Effector memory CD4-positive, alpha-beta T cell (primary cell): ENCODE data around the gene TSGA10.
"Not testable (repeated sequence)": the region's sequence is repeated elsewhere in the genome, so short reads cannot be mapped to it uniquely, and the experiment has no call there.

ENCODE experiments used
- DNase-seq, 3 donors: peaks; one replicate each; pipeline ENCODE4 v3.0.0-alpha.2; 2020
- H3K27ac ChIP-seq: 2 replicates; pipeline ENCODE4 v1.7.0; 2013; ENCODE audit warnings: mild to moderate bottlenecking, low read length, moderate library complexity; ENCODE audit not compliant: insufficient read depth, poor library complexity, severe bottlenecking
- H3K27me3 ChIP-seq: replicated peaks from 2 replicates; pipeline ENCODE4 v1.7.0; 2013; ENCODE audit warnings: mild to moderate bottlenecking, low read length; ENCODE audit not compliant: insufficient read depth, control insufficient read depth, poor library complexity, severe bottlenecking
- H3K36me3 ChIP-seq: 2 replicates; pipeline ENCODE4 v1.7.0; 2013; ENCODE audit warnings: mild to moderate bottlenecking, low read length, moderate library complexity; ENCODE audit not compliant: control insufficient read depth, insufficient read depth
- H3K4me1 ChIP-seq: 2 replicates; pipeline ENCODE4 v1.7.0; 2013; ENCODE audit warnings: low read length, mild to moderate bottlenecking; ENCODE audit not compliant: control insufficient read depth, insufficient read depth, poor library complexity, severe bottlenecking
- H3K4me3 ChIP-seq: 2 replicates; pipeline ENCODE4 v1.7.0; 2013; ENCODE audit warnings: low read length, low read depth, mild to moderate bottlenecking; ENCODE audit not compliant: insufficient read depth, poor library complexity, severe bottlenecking
- H3K9me3 ChIP-seq: 2 replicates; pipeline ENCODE4 v1.7.0; 2013; ENCODE audit warnings: mild to moderate bottlenecking, low read length, moderate library complexity; ENCODE audit not compliant: control insufficient read depth

Gene TSGA10

DNA sequence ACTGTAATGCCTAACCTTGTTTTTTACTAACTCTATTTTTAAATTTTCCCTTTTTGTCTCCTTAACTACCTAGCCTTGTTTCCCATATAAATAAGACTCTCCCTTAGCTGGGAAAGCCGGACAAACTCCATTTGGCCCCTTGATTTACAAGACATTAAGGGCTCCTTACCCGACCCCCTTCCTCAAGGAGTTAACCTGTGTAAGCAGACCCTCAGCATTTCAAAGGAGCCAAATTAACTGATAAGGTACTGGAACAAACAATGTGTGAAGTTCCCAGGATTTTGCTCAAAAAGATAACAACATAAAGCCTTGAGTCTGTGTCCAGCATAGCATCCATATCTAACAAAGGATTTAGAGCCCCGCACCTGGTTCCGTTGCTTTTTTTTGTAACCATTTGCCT is 72.9 kb downstream of the TSGA10 start:
- Histone ChIP-seq H3K27ac (no peak overlapping the region), H3K9me3 (no peaks in the 10 kb centered on the region), H3K27me3 (no peaks in the 10 kb centered on the region)

DNA sequence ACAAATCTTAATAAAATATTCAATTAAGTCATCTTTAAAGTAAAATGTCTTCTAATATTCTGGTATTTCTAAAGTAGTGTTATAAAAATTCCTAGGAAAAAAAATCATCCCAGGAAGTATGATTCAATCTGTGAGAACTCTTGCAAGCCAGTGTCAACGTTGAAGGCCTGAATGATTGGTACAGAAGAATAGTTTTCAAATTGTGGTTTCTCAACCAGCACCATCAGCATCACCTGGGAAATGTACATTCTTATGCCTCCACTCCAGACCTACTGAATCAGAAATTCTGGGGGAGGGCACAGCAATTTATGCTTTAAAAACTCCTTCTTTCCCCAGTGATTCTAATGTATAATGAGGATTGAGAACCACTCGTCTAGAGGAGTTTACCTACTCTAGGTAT is 75.5 kb downstream of the TSGA10 start:
- H3K4me3 ChIP-seq: no peak overlapping the region
- H3K4me1 ChIP-seq: no peaks in the 10 kb centered on the region
- no peaks in the 10 kb centered on the region for H3K36me3 ChIP-seq
- no peaks in the 10 kb centered on the region for H3K9me3 ChIP-seq
- H3K27me3 ChIP-seq: no peaks in the 10 kb centered on the region
- H3K27ac ChIP-seq: no peak overlapping the region
- no peak for DNase-seq

More for the DNA sequence above, 72.9 kb downstream of the TSGA10 start:
- DNase-seq: no peak
- no peaks in the 10 kb centered on the region for H3K36me3 ChIP-seq
- no peak overlapping the region for H3K4me3 ChIP-seq
- H3K4me1 ChIP-seq: no peaks in the 10 kb centered on the region

DNA sequence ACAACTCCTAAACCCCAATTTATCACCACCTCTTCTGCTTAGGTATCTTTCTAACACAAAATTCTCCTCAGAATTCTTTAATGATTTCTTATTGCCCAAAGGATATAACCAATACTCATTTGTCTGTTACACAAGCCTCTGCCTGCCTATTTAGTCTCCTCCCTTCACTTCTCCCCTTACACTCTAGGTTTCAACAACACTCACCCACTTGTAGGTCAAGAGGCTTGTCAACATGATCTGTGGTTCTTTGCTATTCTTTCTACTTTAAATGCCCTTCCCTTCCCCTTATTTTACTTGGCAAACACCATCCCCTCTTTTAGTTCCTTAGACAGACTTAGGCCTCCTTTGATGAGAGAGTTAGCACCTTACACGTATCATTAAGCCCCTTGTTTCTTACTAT is 82.2 kb downstream of the TSGA10 start:
- Histone ChIP-seq H3K27ac (no peak overlapping the region), H3K4me1 (no peaks in the 10 kb centered on the region), H3K36me3 (no peaks in the 10 kb centered on the region), H3K9me3 (no peaks in the 10 kb centered on the region), H3K4me3 (no peak overlapping the region), H3K27me3 (no peaks in the 10 kb centered on the region)
- DNase-seq: no peak

DNA sequence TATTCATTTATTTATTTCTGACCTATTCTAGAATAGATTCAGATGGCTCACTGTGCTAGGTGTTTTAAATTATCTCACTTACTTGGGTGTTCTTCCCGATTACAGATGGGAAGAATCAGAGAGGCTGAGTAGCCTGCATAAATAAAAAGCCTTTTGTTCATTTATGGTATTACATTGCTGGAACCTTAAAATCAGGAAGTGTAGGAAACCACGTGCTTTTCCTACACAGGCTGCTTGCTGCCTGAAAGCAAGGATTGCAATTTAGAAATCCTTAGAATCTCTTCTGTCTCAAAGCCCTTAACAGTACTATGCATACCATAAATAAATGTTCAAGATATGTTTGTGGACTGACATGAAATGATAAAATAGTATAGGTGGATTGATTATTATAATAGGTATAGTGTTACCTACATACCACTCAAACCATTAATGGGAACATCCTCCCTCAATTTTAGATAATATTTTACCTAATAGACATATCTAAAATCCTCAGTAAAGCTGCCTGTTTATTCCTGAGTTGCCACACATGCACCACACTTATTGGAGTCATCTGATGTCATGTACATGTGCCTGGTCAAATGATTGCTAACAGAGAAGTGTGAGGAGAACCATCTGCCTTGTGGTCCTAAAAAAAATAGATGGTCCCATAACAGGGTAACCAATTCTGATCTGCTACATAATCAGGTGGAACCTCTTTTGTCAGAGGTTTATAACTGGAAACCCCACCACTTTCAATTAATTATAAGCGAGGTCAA is 86.7 kb downstream of the TSGA10 start:
- no peaks in the 10 kb centered on the region for H3K9me3 ChIP-seq
- DNase-seq: no peak
- no peak overlapping the region for H3K27ac ChIP-seq
- no peaks in the 10 kb centered on the region for H3K4me1 ChIP-seq
- H3K4me3 ChIP-seq: no peak overlapping the region
- no peaks in the 10 kb centered on the region for H3K36me3 ChIP-seq
- no peaks in the 10 kb centered on the region for H3K27me3 ChIP-seq

DNA sequence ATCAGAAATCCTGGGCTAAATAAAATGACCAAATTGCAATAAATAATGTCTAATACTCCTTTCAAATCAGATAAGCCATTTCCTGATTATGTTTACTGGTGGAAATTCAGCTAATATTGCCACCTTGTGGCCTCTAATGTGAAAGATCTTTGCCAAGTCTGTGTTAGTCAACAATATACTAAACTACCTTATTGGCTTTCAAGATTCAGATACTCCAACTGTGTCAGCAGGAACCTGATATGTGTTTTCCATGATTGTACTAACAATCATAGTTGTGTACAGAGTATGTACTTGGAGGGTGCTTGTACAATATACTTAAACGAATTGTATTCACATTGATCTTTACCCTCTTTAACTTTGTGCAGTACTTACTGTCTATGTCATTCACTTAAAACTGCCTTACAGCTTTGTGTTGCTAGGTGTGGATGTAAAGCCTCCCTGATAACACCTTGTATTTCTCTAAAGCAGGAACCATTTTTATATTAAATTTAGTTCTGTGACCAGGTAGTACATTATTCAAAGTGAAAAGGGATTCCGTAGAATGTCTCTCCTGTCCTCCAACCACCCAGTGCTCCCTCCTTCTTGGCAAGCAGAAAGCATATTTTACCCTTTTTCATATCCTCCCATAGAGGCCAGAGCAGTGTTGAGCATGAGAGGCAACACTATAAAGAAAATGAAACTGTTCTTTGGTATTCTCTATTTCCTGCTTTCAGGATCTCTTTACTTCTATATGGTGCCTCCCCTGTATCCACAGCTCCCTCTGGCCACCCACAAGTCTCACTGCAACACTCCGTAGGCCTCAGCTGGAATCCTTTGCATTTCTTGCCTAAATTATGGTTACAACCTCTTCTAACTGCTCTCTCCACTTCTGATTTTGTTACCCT is 88.4 kb downstream of the TSGA10 start:
- H3K27ac ChIP-seq: no peak overlapping the region
- no peaks in the 10 kb centered on the region for H3K36me3 ChIP-seq
- H3K9me3 ChIP-seq: no peaks in the 10 kb centered on the region
- H3K27me3 ChIP-seq: no peaks in the 10 kb centered on the region
- no peaks in the 10 kb centered on the region for H3K4me1 ChIP-seq
- no peak overlapping the region for H3K4me3 ChIP-seq
- no peak for DNase-seq

DNA sequence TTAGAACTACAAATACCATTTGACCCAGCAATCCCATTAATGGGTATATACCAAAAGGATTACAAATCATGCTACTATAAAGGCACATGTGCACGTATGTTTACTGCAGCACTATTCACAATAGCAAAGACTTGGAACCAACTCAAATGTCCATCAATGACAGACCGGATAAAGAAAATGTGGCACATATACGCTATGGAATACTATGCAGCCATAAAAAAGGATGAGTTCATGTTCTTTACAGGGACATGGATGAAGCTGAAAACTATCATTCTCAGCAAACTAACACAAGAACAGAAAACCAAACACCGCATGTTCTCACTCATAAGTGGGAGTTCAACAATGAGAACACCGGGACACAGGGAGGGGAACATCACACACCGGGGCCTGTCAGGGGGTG is 105.6 kb downstream of the TSGA10 start:
- not testable (repeated sequence) for H3K4me1 ChIP-seq, H3K27ac ChIP-seq, H3K9me3 ChIP-seq, H3K27me3 ChIP-seq, H3K36me3 ChIP-seq, DNase-seq, H3K4me3 ChIP-seq

DNA sequence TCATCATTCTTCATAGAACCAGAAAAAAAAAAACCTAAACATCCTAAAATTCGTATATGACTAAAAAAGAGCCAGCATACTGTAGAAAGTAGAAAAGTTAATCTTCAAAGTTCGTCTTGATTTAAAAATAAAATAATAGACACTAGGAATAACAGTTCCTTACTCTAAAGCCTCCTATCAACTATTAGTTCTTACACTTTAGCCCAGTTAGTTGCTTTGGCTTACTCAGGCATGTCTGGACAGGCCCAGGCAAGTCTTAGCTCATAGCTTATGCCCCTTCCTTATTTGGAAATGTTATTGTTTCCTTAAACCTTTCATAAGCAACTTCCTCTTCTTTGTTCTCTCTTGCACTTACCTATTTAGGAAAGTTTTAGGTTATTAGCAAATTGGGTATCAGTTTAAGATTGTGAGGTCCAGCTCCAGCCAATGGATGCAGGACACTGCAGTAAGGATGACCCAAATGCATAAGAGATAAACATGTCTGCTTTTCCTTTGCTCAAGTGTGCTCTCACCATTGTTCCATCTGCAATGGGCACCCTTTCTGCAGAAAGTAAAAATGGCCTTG is 113.9 kb downstream of the TSGA10 start:
- not testable (repeated sequence) for H3K27ac ChIP-seq, H3K4me1 ChIP-seq, H3K27me3 ChIP-seq, H3K36me3 ChIP-seq, H3K9me3 ChIP-seq, DNase-seq, H3K4me3 ChIP-seq

DNA sequence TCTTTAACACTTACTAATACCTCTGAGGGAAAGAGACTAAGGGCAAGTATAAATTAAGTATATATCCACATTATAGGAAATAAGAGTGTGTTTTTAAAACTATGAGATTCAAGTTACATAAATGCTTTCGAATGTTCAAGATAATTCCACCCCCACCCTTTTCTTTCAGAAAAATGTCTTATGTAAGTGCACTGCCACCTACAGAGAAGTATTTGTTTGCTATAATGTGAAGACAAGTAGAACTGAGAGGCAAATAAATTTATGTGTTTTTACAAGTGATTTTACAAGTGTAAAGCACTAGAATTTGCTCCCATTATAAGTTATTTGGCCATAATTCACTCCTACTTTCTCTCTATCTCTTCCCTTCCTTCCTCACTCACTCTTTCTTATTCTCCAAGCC is 118.8 kb downstream of the TSGA10 start:
- H3K36me3 ChIP-seq: no peaks in the 10 kb centered on the region
- no peak overlapping the region for H3K27ac ChIP-seq
- no peak for DNase-seq
- H3K9me3 ChIP-seq: no peaks in the 10 kb centered on the region
- H3K4me1 ChIP-seq: no peaks in the 10 kb centered on the region
- no peaks in the 10 kb centered on the region for H3K27me3 ChIP-seq
- no peak overlapping the region for H3K4me3 ChIP-seq

DNA sequence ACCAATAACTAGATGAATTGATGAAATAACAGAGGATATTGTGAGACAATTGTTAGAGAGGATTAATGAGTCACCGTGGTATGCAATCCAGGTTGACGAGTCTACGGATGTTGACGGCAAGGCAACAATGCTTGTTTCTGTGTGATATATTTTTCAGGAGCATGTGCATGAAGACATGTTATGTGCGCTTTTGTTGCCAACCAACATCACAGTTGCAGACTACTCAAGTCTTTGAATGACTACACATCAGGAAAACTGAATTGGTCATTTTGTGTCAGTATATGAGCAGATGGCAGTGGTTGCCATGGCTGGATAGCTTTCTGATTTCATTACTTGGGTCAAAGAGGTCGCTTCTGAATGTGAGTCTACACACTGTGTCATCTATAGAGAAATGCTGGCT is 122.0 kb downstream of the TSGA10 start:
- DNase-seq: no peak
- Histone ChIP-seq H3K27ac (no peak overlapping the region), H3K9me3 (no peaks in the 10 kb centered on the region), H3K36me3 (no peaks in the 10 kb centered on the region), H3K27me3 (no peaks in the 10 kb centered on the region), H3K4me1 (no peaks in the 10 kb centered on the region), H3K4me3 (no peak overlapping the region)

DNA sequence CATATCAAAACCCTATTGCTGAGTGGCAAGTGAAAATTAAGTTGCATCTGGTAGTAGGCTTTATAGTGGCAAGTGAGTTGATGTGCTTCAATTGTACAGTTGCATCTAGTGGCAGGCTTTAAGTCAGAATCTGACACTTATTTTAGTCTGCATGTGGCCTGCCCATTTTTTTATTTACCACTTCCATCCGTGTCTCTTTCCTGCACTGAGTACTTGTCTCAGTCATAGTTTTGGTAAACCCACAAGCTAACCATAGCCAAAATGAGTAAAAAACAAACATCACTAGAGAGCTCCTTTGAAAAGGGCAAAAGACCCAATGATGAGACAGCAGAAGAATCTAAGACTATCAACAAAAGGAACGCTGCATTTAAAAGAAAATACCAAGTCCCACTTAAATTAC is 122.7 kb downstream of the TSGA10 start:
- H3K27me3 ChIP-seq: no peaks in the 10 kb centered on the region
- no peaks in the 10 kb centered on the region for H3K36me3 ChIP-seq
- no peak for DNase-seq
- H3K4me3 ChIP-seq: no peak overlapping the region
- H3K9me3 ChIP-seq: no peaks in the 10 kb centered on the region
- no peaks in the 10 kb centered on the region for H3K4me1 ChIP-seq
- no peak overlapping the region for H3K27ac ChIP-seq
